GM10266 (cell line): Measurements from ENCODE around the gene DDX42.

Experiments
- DNase-seq: peaks from one replicate; pipeline ENCODE4 v3.0.0; 2012; ENCODE audit errors: extremely low spot score
- TF ChIP-seq, protein P1 (sequence below): IDR thresholded peaks from 2 replicates; pipeline ENCODE4 v1.5.1; 2012; ENCODE audit warnings: mild to moderate bottlenecking, low read depth; ENCODE audit not compliant: control insufficient read depth, insufficient read depth; ENCODE audit errors: missing control alignments

The DDX42 gene

DNA sequence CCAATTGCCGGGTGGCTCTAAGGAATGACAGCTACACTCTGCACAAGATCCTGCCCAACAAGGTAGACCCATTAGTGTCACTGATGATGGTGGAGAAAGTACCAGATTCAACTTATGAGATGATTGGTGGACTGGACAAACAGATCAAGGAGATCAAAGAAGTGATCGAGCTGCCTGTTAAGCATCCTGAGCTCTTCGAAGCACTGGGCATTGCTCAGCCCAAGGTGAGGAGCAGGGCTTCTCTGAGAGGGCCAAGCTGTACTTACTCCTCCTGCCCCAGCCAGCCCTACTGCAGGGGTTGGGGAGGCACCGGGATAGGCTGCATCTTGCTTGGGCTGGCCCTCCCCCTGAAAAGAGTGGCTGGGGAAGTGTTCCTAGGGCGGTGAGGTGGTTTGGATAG, 56.3 kb downstream of the DDX42 start:
- TF ChIP-seq, protein P1, sequence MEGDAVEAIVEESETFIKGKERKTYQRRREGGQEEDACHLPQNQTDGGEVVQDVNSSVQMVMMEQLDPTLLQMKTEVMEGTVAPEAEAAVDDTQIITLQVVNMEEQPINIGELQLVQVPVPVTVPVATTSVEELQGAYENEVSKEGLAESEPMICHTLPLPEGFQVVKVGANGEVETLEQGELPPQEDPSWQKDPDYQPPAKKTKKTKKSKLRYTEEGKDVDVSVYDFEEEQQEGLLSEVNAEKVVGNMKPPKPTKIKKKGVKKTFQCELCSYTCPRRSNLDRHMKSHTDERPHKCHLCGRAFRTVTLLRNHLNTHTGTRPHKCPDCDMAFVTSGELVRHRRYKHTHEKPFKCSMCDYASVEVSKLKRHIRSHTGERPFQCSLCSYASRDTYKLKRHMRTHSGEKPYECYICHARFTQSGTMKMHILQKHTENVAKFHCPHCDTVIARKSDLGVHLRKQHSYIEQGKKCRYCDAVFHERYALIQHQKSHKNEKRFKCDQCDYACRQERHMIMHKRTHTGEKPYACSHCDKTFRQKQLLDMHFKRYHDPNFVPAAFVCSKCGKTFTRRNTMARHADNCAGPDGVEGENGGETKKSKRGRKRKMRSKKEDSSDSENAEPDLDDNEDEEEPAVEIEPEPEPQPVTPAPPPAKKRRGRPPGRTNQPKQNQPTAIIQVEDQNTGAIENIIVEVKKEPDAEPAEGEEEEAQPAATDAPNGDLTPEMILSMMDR: no peak

GRCh38 chr17:63830904-63831491, 57.0 kb downstream of the DDX42 start:
- TF ChIP-seq, protein P1: no peak
- DNase-seq: no peak

More for the DNA sequence above, 56.3 kb downstream of the DDX42 start:
- DNase-seq: no peak

DNA sequence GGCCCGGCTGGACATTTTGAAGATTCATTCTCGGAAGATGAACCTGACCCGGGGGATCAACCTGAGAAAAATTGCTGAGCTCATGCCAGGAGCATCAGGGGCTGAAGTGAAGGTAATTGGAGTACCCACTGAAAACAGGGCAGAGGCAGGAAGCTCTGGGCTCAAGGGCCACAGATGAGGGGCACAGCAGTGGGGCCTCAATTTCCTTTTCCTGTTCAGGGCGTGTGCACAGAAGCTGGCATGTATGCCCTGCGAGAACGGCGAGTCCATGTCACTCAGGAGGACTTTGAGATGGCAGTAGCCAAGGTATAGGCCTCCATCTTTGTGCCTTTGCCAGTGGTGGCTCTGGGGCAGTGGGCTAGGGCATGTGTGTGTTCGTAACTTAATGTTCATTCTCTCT, 57.5 kb downstream of the DDX42 start:
- TF ChIP-seq, protein P1: no peak
- no peak for DNase-seq

- TF ChIP-seq, protein P1: no peak
- no peak for DNase-seq
Observed at GRCh38 chr17:63832014-63832413, 58.0 kb downstream of the DDX42 start.

DNA sequence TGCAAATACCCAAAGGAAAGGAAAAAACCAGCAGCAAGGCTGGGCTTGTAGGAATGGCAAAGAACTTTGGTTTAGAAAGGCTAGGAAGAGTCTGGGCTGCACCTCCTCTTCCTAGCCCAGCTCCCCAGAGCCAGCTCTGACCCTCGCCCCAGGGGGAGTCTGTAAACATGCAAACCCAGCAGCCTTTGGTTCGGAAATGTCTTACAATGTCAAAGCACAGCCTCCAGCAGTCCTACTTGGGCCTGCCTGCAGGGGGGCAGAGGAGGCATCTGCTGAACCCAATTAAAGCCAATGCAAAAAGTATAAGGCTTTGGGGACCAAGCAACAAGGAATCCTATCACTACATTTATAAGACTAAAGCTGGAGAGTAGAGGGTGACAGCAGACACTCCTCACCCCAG, 58.5 kb downstream of the DDX42 start:
- TF ChIP-seq, protein P1: no peak
- DNase-seq: no peak

- DNase-seq: no peak
Observed at GRCh38 chr17:63833026-63833740, 59.2 kb downstream of the DDX42 start.

More at GRCh38 chr17:63833026-63833740, 59.2 kb downstream of the DDX42 start:
- TF ChIP-seq, protein P1: no peak
